Measurements from ENCODE around the gene OCRL.
"Not testable (repeated sequence)": the region's sequence is repeated elsewhere in the genome, so short reads cannot be mapped to it uniquely, and the experiment has no call there.

OCRL gene

DNA sequence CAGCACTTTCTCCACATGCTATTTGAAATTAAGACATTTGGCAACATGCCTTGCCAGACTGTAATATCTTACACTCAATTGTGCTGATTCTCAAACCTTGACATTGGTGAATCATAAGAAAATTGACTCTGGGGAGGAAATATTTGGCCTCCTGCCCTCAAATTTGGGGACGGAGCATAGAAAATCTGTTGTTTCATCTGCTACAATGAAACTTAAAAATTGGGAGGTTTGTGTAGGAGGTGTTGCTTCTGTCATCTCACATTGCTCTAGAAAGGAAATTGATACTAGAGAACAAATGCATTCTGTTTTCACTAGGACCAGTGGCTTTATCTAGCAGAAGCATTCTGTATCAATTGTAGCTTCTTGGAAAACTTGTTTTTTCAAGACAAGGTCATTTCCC lies 5.3 kb downstream of the OCRL start:
- no peak for DNase-seq (ENCODE audit: low spot score)
- H2BK12ac ChIP-seq (ENCODE audit: low read length), result no peak overlapping the region
- H2BK5ac ChIP-seq (ENCODE audit: low read length), result no peak overlapping the region
- no peak overlapping the region for H3K27ac ChIP-seq (replicated peaks; ENCODE audit: low read length)
- no peaks in the 10 kb centered on the region for H3K27me3 ChIP-seq (ENCODE audit: control insufficient read depth in 3 of 3, insufficient read depth in 3 of 3, low read depth in 1 of 3, low read length in 3 of 3)
- no peaks in the 10 kb centered on the region for H3K9me3 ChIP-seq (replicated peaks in 1 of 2; ENCODE audit: control insufficient read depth in 2 of 2, insufficient read depth in 1 of 2, low read depth in 1 of 2, low read length in 2 of 2)
- no peak overlapping the region for H2AK5ac ChIP-seq (ENCODE audit: low read depth, low read length)
- no peak overlapping the region for H3K14ac ChIP-seq (ENCODE audit: low read length)
- no peaks in the 10 kb centered on the region for H3K79me1 ChIP-seq (ENCODE audit: low read depth, low read length)
- WGBS, 2 donors (ENCODE audit: extremely low coverage in 2 of 2, insufficient read length in 2 of 2, insufficient replicate concordance in 1 of 2), result no CpG with 5 or more reads among the region's 1 CpG
- no peak overlapping the region for H3K4ac ChIP-seq (ENCODE audit: low read length)
- H2BK120ac ChIP-seq (ENCODE audit: low read depth, low read length), result no peak overlapping the region
- no peak overlapping the region for H2AFZ ChIP-seq (ENCODE audit: low read length)
- peaks cover 4 to 65% of the 10 kb centered on the region in 2 donors for H3K36me3 ChIP-seq (replicated peaks in 1 of 2; ENCODE audit: control insufficient read depth in 2 of 2, insufficient read depth in 2 of 2, low read length in 2 of 2)
- no peak overlapping the region for H4K8ac ChIP-seq (ENCODE audit: low read depth, low read length)
- H3K23ac ChIP-seq (ENCODE audit: low read depth, low read length, poor library complexity), result no peak overlapping the region
- H3K9ac ChIP-seq (ENCODE audit: low read depth, low read length, poor library complexity), result no peak overlapping the region
- H4K91ac ChIP-seq (ENCODE audit: low read depth, low read length, poor library complexity), result no peak overlapping the region
- H3K4me3 ChIP-seq (ENCODE audit: low read length in 2 of 2), result no peak overlapping the region
- no peak overlapping the region for H3K4me2 ChIP-seq (ENCODE audit: insufficient read depth, low read length, poor library complexity, severe bottlenecking)
- H2BK15ac ChIP-seq (ENCODE audit: low read length), result no peak overlapping the region
- no peaks in the 10 kb centered on the region for H3K4me1 ChIP-seq (ENCODE audit: control insufficient read depth in 2 of 2, insufficient read depth in 1 of 2, low read depth in 1 of 2, low read length in 2 of 2)
- H3K18ac ChIP-seq (ENCODE audit: low read length), result no peak overlapping the region

DNA sequence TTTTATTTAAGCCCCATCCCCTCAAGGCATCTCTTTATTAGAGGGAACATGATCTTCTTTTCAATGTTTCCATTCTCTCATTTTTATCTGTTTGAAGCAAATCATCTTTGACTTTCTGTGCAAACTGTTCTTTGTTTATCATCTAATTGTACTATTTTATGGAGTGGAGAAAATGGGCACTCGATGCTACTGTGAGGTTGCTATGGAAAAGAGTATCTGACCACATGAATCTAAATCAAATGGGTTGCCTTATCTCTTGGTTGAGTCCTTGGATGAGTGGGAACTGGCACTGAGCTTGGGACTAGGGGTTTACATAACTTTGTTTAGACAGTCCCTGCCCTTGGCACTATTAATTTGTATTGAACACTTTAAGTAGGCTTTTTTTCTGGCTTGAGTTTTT lies 9.1 kb downstream of the OCRL start:
- Histone ChIP-seq H4K8ac (ENCODE audit: low read depth, low read length) (no peak overlapping the region), H2BK12ac (ENCODE audit: low read length) (no peak overlapping the region), H4K91ac (ENCODE audit: low read depth, low read length, poor library complexity) (no peak overlapping the region), H2BK5ac (ENCODE audit: low read length) (no peak overlapping the region), H2AK5ac (ENCODE audit: low read depth, low read length) (no peak overlapping the region), H3K4me3 (ENCODE audit: low read length in 2 of 2) (no peak overlapping the region), H3K27me3 (ENCODE audit: control insufficient read depth in 3 of 3, insufficient read depth in 3 of 3, low read depth in 1 of 3, low read length in 3 of 3) (no peaks in the 10 kb centered on the region), H3K4ac (ENCODE audit: low read length) (no peak overlapping the region), H2BK15ac (ENCODE audit: low read length) (no peak overlapping the region), H3K4me2 (ENCODE audit: insufficient read depth, low read length, poor library complexity, severe bottlenecking) (no peak overlapping the region), H2BK120ac (ENCODE audit: low read depth, low read length) (no peak overlapping the region), H3K9ac (ENCODE audit: low read depth, low read length, poor library complexity) (no peak overlapping the region), H3K79me1 (ENCODE audit: low read depth, low read length) (no peaks in the 10 kb centered on the region), H3K18ac (ENCODE audit: low read length) (no peak overlapping the region), H3K27ac (replicated peaks; ENCODE audit: low read length) (no peak overlapping the region), H3K9me3 (replicated peaks in 1 of 2; ENCODE audit: control insufficient read depth in 2 of 2, insufficient read depth in 1 of 2, low read depth in 1 of 2, low read length in 2 of 2) (no peaks in the 10 kb centered on the region), H3K4me1 (ENCODE audit: control insufficient read depth in 2 of 2, insufficient read depth in 1 of 2, low read depth in 1 of 2, low read length in 2 of 2) (no peaks in the 10 kb centered on the region), H3K14ac (ENCODE audit: low read length) (no peak overlapping the region), H3K36me3 (replicated peaks in 1 of 2; ENCODE audit: control insufficient read depth in 2 of 2, insufficient read depth in 2 of 2, low read length in 2 of 2) (peaks cover 4 to 69% of the 10 kb centered on the region in 2 donors), H2AFZ (ENCODE audit: low read length) (no peak overlapping the region), H3K23ac (ENCODE audit: low read depth, low read length, poor library complexity) (no peak overlapping the region)
- WGBS, 2 donors (ENCODE audit: extremely low coverage in 2 of 2, insufficient read length in 2 of 2, insufficient replicate concordance in 1 of 2), result no CpG with 5 or more reads among the region's 1 CpG
- no peak for DNase-seq (ENCODE audit: low spot score)

DNA sequence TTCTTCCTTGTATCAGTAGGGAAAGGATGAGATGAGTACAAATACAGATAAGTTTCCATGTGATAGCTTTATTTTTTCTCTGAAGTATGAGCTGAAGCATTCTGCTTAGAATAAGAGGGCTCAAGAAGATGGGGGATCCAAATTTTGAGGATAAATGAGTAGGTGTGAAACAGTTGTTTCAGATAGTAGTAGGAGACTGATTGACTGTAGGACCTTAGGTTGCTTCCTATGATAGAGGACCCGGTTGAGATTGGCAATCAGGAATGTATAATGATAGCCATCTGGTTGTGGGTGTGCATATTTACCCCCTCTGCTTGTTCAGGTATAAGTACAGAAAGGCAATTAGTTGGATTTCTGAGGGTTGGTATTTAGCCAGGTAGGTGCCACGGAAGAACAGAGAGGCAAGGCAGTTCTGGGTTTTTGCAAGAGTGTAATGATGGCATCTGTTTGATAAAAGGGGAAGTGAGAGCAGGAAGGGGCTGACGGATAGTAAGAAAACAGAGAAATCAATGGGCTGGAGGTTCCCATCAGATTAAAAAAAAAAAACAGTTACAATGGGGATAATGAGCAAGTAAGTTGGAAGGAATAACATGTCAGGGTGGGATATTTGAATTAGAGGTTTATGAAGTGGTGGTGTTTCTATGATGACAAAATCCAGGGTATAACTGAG lies 13.7 kb downstream of the OCRL start:
- Histone ChIP-seq H3K4me3 (ENCODE audit: low read length in 2 of 2) (no peak overlapping the region), H2BK5ac (ENCODE audit: low read length) (no peak overlapping the region), H3K36me3 (replicated peaks in 1 of 2; ENCODE audit: control insufficient read depth in 2 of 2, insufficient read depth in 2 of 2, low read length in 2 of 2) (peaks cover 2 to 60% of the 10 kb centered on the region in 2 donors), H2BK120ac (ENCODE audit: low read depth, low read length) (no peak overlapping the region), H3K79me1 (ENCODE audit: low read depth, low read length) (no peaks in the 10 kb centered on the region), H3K23ac (ENCODE audit: low read depth, low read length, poor library complexity) (no peak overlapping the region), H3K27me3 (ENCODE audit: control insufficient read depth in 3 of 3, insufficient read depth in 3 of 3, low read depth in 1 of 3, low read length in 3 of 3) (no peaks in the 10 kb centered on the region), H3K18ac (ENCODE audit: low read length) (no peak overlapping the region), H4K8ac (ENCODE audit: low read depth, low read length) (no peak overlapping the region), H2AFZ (ENCODE audit: low read length) (no peak overlapping the region), H2AK5ac (ENCODE audit: low read depth, low read length) (no peak overlapping the region), H3K14ac (ENCODE audit: low read length) (no peak overlapping the region), H3K4me1 (ENCODE audit: control insufficient read depth in 2 of 2, insufficient read depth in 1 of 2, low read depth in 1 of 2, low read length in 2 of 2) (no peaks in the 10 kb centered on the region), H4K91ac (ENCODE audit: low read depth, low read length, poor library complexity) (no peak overlapping the region), H3K4ac (ENCODE audit: low read length) (no peak overlapping the region), H2BK12ac (ENCODE audit: low read length) (no peak overlapping the region), H2BK15ac (ENCODE audit: low read length) (no peak overlapping the region), H3K4me2 (ENCODE audit: insufficient read depth, low read length, poor library complexity, severe bottlenecking) (no peak overlapping the region), H3K9ac (ENCODE audit: low read depth, low read length, poor library complexity) (no peak overlapping the region), H3K27ac (replicated peaks; ENCODE audit: low read length) (no peak overlapping the region), H3K9me3 (replicated peaks in 1 of 2; ENCODE audit: control insufficient read depth in 2 of 2, insufficient read depth in 1 of 2, low read depth in 1 of 2, low read length in 2 of 2) (no peaks in the 10 kb centered on the region)
- WGBS, 2 donors (ENCODE audit: extremely low coverage in 2 of 2, insufficient read length in 2 of 2, insufficient replicate concordance in 1 of 2), result no CpG with 5 or more reads among the region's 3 CpGs
- no peak for DNase-seq (ENCODE audit: low spot score)

DNA sequence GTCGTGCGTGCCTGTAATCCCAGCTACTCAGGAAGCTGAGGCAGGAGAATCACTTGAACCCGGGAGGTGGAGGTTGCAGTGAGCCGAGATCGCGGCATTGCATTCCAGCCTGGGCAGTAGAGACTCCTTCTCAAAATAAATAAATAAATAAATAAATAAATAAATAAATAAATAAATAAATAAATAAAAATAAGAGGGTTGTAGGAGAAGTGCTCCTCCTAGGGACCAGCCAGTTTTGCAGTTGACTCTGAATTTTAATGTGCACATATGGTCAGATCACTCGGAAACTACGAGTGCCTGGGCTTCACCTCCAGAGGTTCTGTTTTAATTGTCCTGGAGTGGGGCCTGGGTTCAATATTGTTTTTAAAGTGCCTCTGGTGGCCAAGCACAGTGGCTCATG lies 14.8 kb downstream of the OCRL start:
- not testable (repeated sequence) for H3K27me3 ChIP-seq (ENCODE audit: control insufficient read depth in 3 of 3, insufficient read depth in 3 of 3, low read depth in 1 of 3, low read length in 3 of 3); H2BK120ac ChIP-seq (ENCODE audit: low read depth, low read length); H3K4me1 ChIP-seq (ENCODE audit: control insufficient read depth in 2 of 2, insufficient read depth in 1 of 2, low read depth in 1 of 2, low read length in 2 of 2); H3K9ac ChIP-seq (ENCODE audit: low read depth, low read length, poor library complexity); DNase-seq (ENCODE audit: low spot score); H3K4ac ChIP-seq (ENCODE audit: low read length); H3K4me2 ChIP-seq (ENCODE audit: insufficient read depth, low read length, poor library complexity, severe bottlenecking); H2BK5ac ChIP-seq (ENCODE audit: low read length); H2AFZ ChIP-seq (ENCODE audit: low read length); H3K23ac ChIP-seq (ENCODE audit: low read depth, low read length, poor library complexity); H3K18ac ChIP-seq (ENCODE audit: low read length); H2BK12ac ChIP-seq (ENCODE audit: low read length); H4K91ac ChIP-seq (ENCODE audit: low read depth, low read length, poor library complexity); H2BK15ac ChIP-seq (ENCODE audit: low read length); H3K27ac ChIP-seq (replicated peaks; ENCODE audit: low read length); H3K9me3 ChIP-seq (replicated peaks in 1 of 2; ENCODE audit: control insufficient read depth in 2 of 2, insufficient read depth in 1 of 2, low read depth in 1 of 2, low read length in 2 of 2); H3K14ac ChIP-seq (ENCODE audit: low read length); H4K8ac ChIP-seq (ENCODE audit: low read depth, low read length); H3K4me3 ChIP-seq (ENCODE audit: low read length in 2 of 2); H3K79me1 ChIP-seq (ENCODE audit: low read depth, low read length); H2AK5ac ChIP-seq (ENCODE audit: low read depth, low read length)
- peaks cover 5 to 61% of the 10 kb centered on the region in 2 donors for H3K36me3 ChIP-seq (replicated peaks in 1 of 2; ENCODE audit: control insufficient read depth in 2 of 2, insufficient read depth in 2 of 2, low read length in 2 of 2)
- no CpG with 5 or more reads among the region's 8 CpGs for WGBS, 2 donors (ENCODE audit: extremely low coverage in 2 of 2, insufficient read length in 2 of 2, insufficient replicate concordance in 1 of 2)
